Right lobe of liver (tissue), 4 donors: ENCODE results near the gene DSC1.

Experiments
- CTCF ChIP-seq, 4 donors: fragments of 200-600 bp in 3 of 4; fragments of 450-650 bp in 1 of 4; IDR thresholded peaks; one replicate each; pipeline versions ENCODE4 v1.5.1 to v1.8.0; 2016 to 2022; ENCODE audit warnings: antibody characterized with exemption in 4 of 4, mild to moderate bottlenecking in 2 of 4
- POLR2A ChIP-seq: fragments of 450-650 bp; IDR thresholded peaks from one replicate; pipeline ENCODE4 v1.6.1; 2017; ENCODE audit warnings: antibody characterized with exemption, mild to moderate bottlenecking
- donor health status: DM: no; HTN: no; CAD: no.
- donor health status: DM: no; HTN: no; CAD: no.
- donor health status: DM: no; HTN: yes; CAD: no.

DNA sequence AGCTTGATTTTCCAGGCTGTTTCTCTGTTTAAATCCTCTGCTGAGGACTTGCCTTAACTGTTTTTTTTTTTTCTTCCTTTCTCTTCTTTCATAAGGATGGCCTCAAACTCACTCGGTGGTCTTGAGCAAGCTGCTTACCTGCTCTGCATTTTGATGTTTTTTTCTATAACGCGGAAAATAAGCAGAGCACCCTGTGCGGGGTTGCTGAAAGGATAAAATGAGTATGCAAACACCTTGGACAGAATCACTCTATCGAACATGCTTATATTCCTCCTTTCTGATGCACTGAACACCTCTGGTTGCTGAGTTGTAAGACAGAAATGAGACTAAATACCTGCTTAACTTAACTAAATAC lies 41.1 kb upstream of the DSC1 start:
- no peak for TF ChIP-seq CTCF (IDR thresholded peaks at IDR 0.05)
- no peak for TF ChIP-seq POLR2A
